Measurements from ENCODE around the gene NDUFB11.
"Not testable (repeated sequence)": the region's sequence is repeated elsewhere in the genome, so short reads cannot be mapped to it uniquely, and the experiment has no call there.

GRCh38 chrX:47135650-47136049 lies 8.9 kb downstream of the NDUFB11 start:
- not testable (repeated sequence) for TF ChIP-seq POLR2AphosphoS5 (IDR thresholded peaks at IDR 0.05); CTCF (IDR thresholded peaks at IDR 0.05); POLR2A (IDR thresholded peaks at IDR 0.05); EP300 (IDR thresholded peaks at IDR 0.05; ENCODE audit: low read depth)

Data from transverse colon (tissue), 4 donors.